Liver (tissue), 9 donors: ENCODE measurements around the gene EIF1AD. TPM values are rescaled to one million over a fixed set of nuclear protein-coding genes. Genes with fewer than 3 reads are reported as not detected.

Source experiments
- DNase-seq: peaks from one replicate; pipeline ENCODE4 v3.0.0-alpha.2; 2017; ENCODE audit warnings: low spot score
- H3K27ac ChIP-seq, 2 donors: one replicate each; pipeline ENCODE4 v1.7.0; 2013; ENCODE audit warnings: inconsistent platforms in 2 of 2, low read length in 2 of 2, control low read depth in 1 of 2, low read depth in 1 of 2, mild to moderate bottlenecking in 1 of 2
- H3K27me3 ChIP-seq, 4 donors: one replicate each; pipeline versions ENCODE4 v1.6.1 to v1.7.0; 2013; ENCODE audit warnings: low read length in 3 of 4, inconsistent platforms in 1 of 4, mild to moderate bottlenecking in 1 of 4, moderate library complexity in 1 of 4; ENCODE audit not compliant: control insufficient read depth in 4 of 4, insufficient read depth in 4 of 4
- H3K36me3 ChIP-seq, 4 donors: one replicate each; pipeline versions ENCODE4 v1.6.1 to v1.7.0; 2013; ENCODE audit warnings: low read length in 3 of 4, mild to moderate bottlenecking in 3 of 4, low read depth in 1 of 4, moderate library complexity in 1 of 4; ENCODE audit not compliant: control insufficient read depth in 4 of 4, insufficient read depth in 3 of 4
- H3K4me1 ChIP-seq, 4 donors: one replicate each; pipeline versions ENCODE4 v1.6.1 to v1.7.0; 2013; ENCODE audit warnings: low read length in 3 of 4, mild to moderate bottlenecking in 3 of 4, moderate library complexity in 1 of 4; ENCODE audit not compliant: control insufficient read depth in 4 of 4, insufficient read depth in 4 of 4
- H3K4me3 ChIP-seq, 3 donors: one replicate each; pipeline versions ENCODE4 v1.6.1 to v1.7.0; 2013; ENCODE audit warnings: low read length in 3 of 3, control low read depth in 1 of 3, low read depth in 1 of 3, mild to moderate bottlenecking in 1 of 3
- H3K9ac ChIP-seq, 2 donors: one replicate each; pipeline ENCODE4 v1.7.0; 2013; ENCODE audit warnings: low read length in 2 of 2, mild to moderate bottlenecking in 2 of 2, moderate library complexity in 2 of 2, control low read depth in 1 of 2, low read depth in 1 of 2
- H3K9me3 ChIP-seq, 4 donors: one replicate each; pipeline versions ENCODE4 v1.6.1 to v1.7.0; 2013; ENCODE audit warnings: low read length in 3 of 4; ENCODE audit not compliant: control insufficient read depth in 4 of 4
- ATF3 ChIP-seq: IDR thresholded peaks from 2 replicates; pipeline ENCODE4 v1.6.1; 2016; ENCODE audit warnings: antibody characterized with exemption
- CTCF ChIP-seq: fragments of 150-350 bp; IDR thresholded peaks from 2 replicates; pipeline ENCODE4 v1.5.1; 2017; ENCODE audit warnings: improper control_type of control experiment, low read depth, low read length; ENCODE audit not compliant: missing input control
- EGR1 ChIP-seq, 2 donors: IDR thresholded peaks; 2 replicates each; pipeline ENCODE4 v1.6.1; 2016 to 2018; ENCODE audit warnings: antibody characterized with exemption in 2 of 2, low read depth in 2 of 2
- FOXA1 ChIP-seq: IDR thresholded peaks from 2 replicates; pipeline ENCODE4 v1.6.1; 2016; ENCODE audit warnings: antibody characterized with exemption
- FOXA2 ChIP-seq: IDR thresholded peaks from 2 replicates; pipeline ENCODE4 v1.6.1; 2016; ENCODE audit warnings: antibody characterized with exemption
- HNF4A ChIP-seq, 2 donors: conservative IDR thresholded peaks; 2 replicates each; pipeline ENCODE4 v1.6.1; 2016; ENCODE audit warnings: antibody characterized with exemption in 2 of 2, mild to moderate bottlenecking in 2 of 2
- JUND ChIP-seq, 2 donors: IDR thresholded peaks; 2 replicates each; pipeline ENCODE4 v1.6.1; 2016; ENCODE audit warnings: antibody characterized with exemption in 2 of 2
- NR2F2 ChIP-seq: IDR thresholded peaks from 2 replicates; pipeline ENCODE4 v1.6.1; 2016; ENCODE audit warnings: antibody characterized with exemption
- RAD21 ChIP-seq, 2 donors: IDR thresholded peaks; 2 replicates each; pipeline ENCODE4 v1.6.1; 2016; ENCODE audit warnings: antibody characterized with exemption in 2 of 2, mild to moderate bottlenecking in 2 of 2
- REST ChIP-seq: IDR thresholded peaks from 2 replicates; pipeline ENCODE4 v1.6.1; 2016; ENCODE audit warnings: antibody characterized with exemption, mild to moderate bottlenecking
- RXRA ChIP-seq, 2 donors: IDR thresholded peaks; 2 replicates each; pipeline ENCODE4 v1.6.1; 2017 to 2018; ENCODE audit warnings: antibody characterized with exemption in 2 of 2, mild to moderate bottlenecking in 1 of 2
- SP1 ChIP-seq: IDR thresholded peaks from 2 replicates; pipeline ENCODE4 v1.6.1; 2018; ENCODE audit warnings: antibody characterized with exemption, mild to moderate bottlenecking
- TAF1 ChIP-seq: conservative IDR thresholded peaks from 2 replicates; pipeline ENCODE4 v1.6.1; 2016; ENCODE audit warnings: antibody characterized with exemption, mild to moderate bottlenecking
- YY1 ChIP-seq: IDR thresholded peaks from 2 replicates; pipeline ENCODE4 v1.6.1; 2016; ENCODE audit warnings: antibody characterized with exemption, mild to moderate bottlenecking
- WGBS: extraction: QIAGEN DNeasy Blood & Tissue Kit; methylation state at CpG from one replicate; pipeline ENCODE4 v1.1.7; 2013; 5-methylcytosine and 5-hydroxymethylcytosine counted together
- polyA plus RNA-seq, 2 donors: library from polyadenylated mRNA; stranded (reverse) in 1 of 2; unstranded in 1 of 2; fragments of 200-250 nt in 1 of 2; fragments of >200 nt in 1 of 2; fragmentation: Nextera tagmentation in 1 of 2; extraction: Ambion mirVana in 1 of 2; gene quantifications; one replicate each; pipeline versions ENCODE4 v1.2.1 to v1.2.3, GENCODE V29; 2013 to 2015
- total RNA-seq, 2 donors: library from RNA; depleted of rRNA; stranded (reverse); fragments of >200 nt; gene quantifications; one replicate each; pipeline ENCODE4 v1.2.3, GENCODE V29; 2014
- donor health status: healthy.
- donor health status: healthy.
- donor health status: healthy.
- donor health status: healthy.
- donor health status: healthy.

Gene EIF1AD
- total and polyA plus RNA-seq, 4 donors: 6.3 to 18.2 (median 14.2) TPM

GRCh38 chr11:66015936-66016792 lies 14.2 kb upstream of the EIF1AD start:
- 88% methylated on average over 18 of the region's 18 CpGs for WGBS
- no peak for DNase-seq
- Histone ChIP-seq H3K36me3 (no peaks in the 10 kb centered on the region), H3K9ac (no peak overlapping the region), H3K4me1 (peaks cover 0 to 4% (median 1%) of the 10 kb centered on the region in 4 donors), H3K4me3 (no peak overlapping the region), H3K27ac (no peak overlapping the region), H3K27me3 (peaks cover 0 to 14% (median 0%) of the 10 kb centered on the region in 4 donors), H3K9me3 (no peaks in the 10 kb centered on the region)
- no peak for TF ChIP-seq RAD21 (IDR thresholded peaks at IDR 0.05)
- no peak for TF ChIP-seq NR2F2
- no peak for TF ChIP-seq REST
- no peak for TF ChIP-seq FOXA2
- no peak for TF ChIP-seq RXRA (IDR thresholded peaks at IDR 0.05)
- TF ChIP-seq HNF4A (conservative IDR thresholded peaks at IDR 0.05): no peak
- no peak for TF ChIP-seq SP1
- no peak for TF ChIP-seq ATF3
- TF ChIP-seq FOXA1: no peak
- no peak for TF ChIP-seq TAF1
- no peak for TF ChIP-seq EGR1 (IDR thresholded peaks at IDR 0.05; ENCODE audit: low read depth in 2 of 2)
- no peak for TF ChIP-seq JUND (IDR thresholded peaks at IDR 0.05)
- no peak for TF ChIP-seq CTCF

GRCh38 chr11:66015454-66015881 lies 13.5 kb upstream of the EIF1AD start:
- Histone ChIP-seq H3K36me3 (no peaks in the 10 kb centered on the region), H3K4me1 (peaks cover 0 to 4% (median 1%) of the 10 kb centered on the region in 4 donors), H3K9ac (no peak overlapping the region), H3K27me3 (peaks cover 0 to 14% (median 0%) of the 10 kb centered on the region in 4 donors), H3K27ac (no peak overlapping the region), H3K4me3 (no peak overlapping the region), H3K9me3 (no peaks in the 10 kb centered on the region)
- TF ChIP-seq TAF1 (no peak), RAD21 (IDR thresholded peaks at IDR 0.05) (no peak), YY1 (no peak), SP1 (no peak)
- no peak for DNase-seq
- 81% methylated on average over 7 of the region's 7 CpGs for WGBS
